NCI-H146 treated with DMSO at 0.1 percent for 48 hours (cell line): ENCODE measurements around the gene PXDN.

Experiments
- DNase-seq: peaks from one replicate; lab custom pipeline; 2025; ENCODE audit not compliant: unreplicated experiment; lab: John Stamatoyannopoulos, UW

Gene PXDN

GRCh38 chr2:1619556-1619955, 124.8 kb downstream of the PXDN start:
- DNase-seq = no peak

- no peak for DNase-seq
Observed at GRCh38 chr2:1618974-1619373, 125.3 kb downstream of the PXDN start.

- no peak for DNase-seq
Observed at GRCh38 chr2:1618191-1618961, 125.9 kb downstream of the PXDN start.

- DNase-seq = peak; percentile 21
Observed at GRCh38 chr2:1617425-1618021, 126.8 kb downstream of the PXDN start.

- no peak for DNase-seq
Observed at GRCh38 chr2:1614564-1614963, 129.8 kb downstream of the PXDN start.

- no peak for DNase-seq
Observed at GRCh38 chr2:1613731-1614354, 130.5 kb downstream of the PXDN start.

- DNase-seq = no peak
Observed at GRCh38 chr2:1613078-1613445, 131.3 kb downstream of the PXDN start.

GRCh38 chr2:1612391-1613077, 131.8 kb downstream of the PXDN start:
- DNase-seq = no peak

GRCh38 chr2:1611886-1612285, 132.4 kb downstream of the PXDN start:
- no peak for DNase-seq

- DNase-seq = no peak
Observed at GRCh38 chr2:1610096-1610485, 134.2 kb downstream of the PXDN start.

GRCh38 chr2:1609485-1610095, 134.7 kb downstream of the PXDN start:
- no peak for DNase-seq

- no peak for DNase-seq
Observed at GRCh38 chr2:1609040-1609439, 135.3 kb downstream of the PXDN start.

GRCh38 chr2:1607971-1608688, 136.2 kb downstream of the PXDN start:
- DNase-seq = no peak

- DNase-seq = no peak
Observed at GRCh38 chr2:1607236-1607920, 136.9 kb downstream of the PXDN start.

- no peak for DNase-seq
Observed at GRCh38 chr2:1606421-1607235, 137.7 kb downstream of the PXDN start.

- no peak for DNase-seq
Observed at GRCh38 chr2:1606046-1606400, 138.3 kb downstream of the PXDN start.

- DNase-seq = no peak
Observed at GRCh38 chr2:1605102-1606045, 138.9 kb downstream of the PXDN start.

GRCh38 chr2:1603521-1603920, 140.8 kb downstream of the PXDN start:
- DNase-seq = no peak
